Measurements from ENCODE around the gene GMEB1. TPM values are rescaled to one million over a fixed set of nuclear protein-coding genes. Genes with fewer than 3 reads are reported as not detected.

The GMEB1 gene
- total and polyA plus RNA-seq, 2 experiments from 2014 or later, result 13.3 to 20.2 TPM

GRCh38 chr1:28750330-28750729 lies 81.7 kb downstream of the GMEB1 start:
- DNase-seq (ENCODE audit: low spot score) (no peak), ATAC-seq (no peak)
- peaks cover 100% of the 10 kb centered on the region for H3K79me2 ChIP-seq (replicated peaks; ENCODE audit: insufficient read depth)
- peak overlapping the region; percentile 14; the same call in 1 of the 2 replicates for H3K27ac Mint-ChIP-seq
- H3K9me3 Mint-ChIP-seq, result no peaks in the 10 kb centered on the region
- no peaks in the 10 kb centered on the region for H3K27me3 ChIP-seq (ENCODE audit: insufficient read depth)
- peaks cover 16% of the 10 kb centered on the region; the same call in 1 of the 2 replicates for H3F3A ChIP-seq (replicated peaks; ENCODE audit: low read depth)
- H3K9me2 ChIP-seq (ENCODE audit: insufficient read depth), result no peaks in the 10 kb centered on the region
- H3K36me3 Mint-ChIP-seq (ENCODE audit: low read depth), result peaks cover 69% of the 10 kb centered on the region
- H2AFZ ChIP-seq, result no peak overlapping the region
- no peak overlapping the region for H3K4me3 ChIP-seq
- TF ChIP-seq ZNF331 (CRISPR knock-in tag; IDR thresholded peaks at IDR 0.05; ENCODE audit: low read depth) (no peak), EZH2phosphoT487 (IDR thresholded peaks at IDR 0.05; ENCODE audit: unreplicated experiment) (no peak), CREB1 (CRISPR knock-in tag; IDR thresholded peaks at IDR 0.05; ENCODE audit: low read depth) (no peak), JUNB (IDR thresholded peaks at IDR 0.05; ENCODE audit: unreplicated experiment) (no peak), ZNF114 (CRISPR knock-in tag; IDR thresholded peaks at IDR 0.05) (no peak), STAT1 (IDR thresholded peaks at IDR 0.05; ENCODE audit: unreplicated experiment) (no peak), EZH2 (IDR thresholded peaks at IDR 0.05; ENCODE audit: low read depth, unreplicated experiment) (no peak), CTCF (conservative IDR thresholded peaks at IDR 0.05; ENCODE audit: low read depth in 2 of 2) (no peak), POLR2AphosphoS5 (IDR thresholded peaks at IDR 0.05; ENCODE audit: low read depth) (no peak), NANOG (IDR thresholded peaks at IDR 0.05; ENCODE audit: borderline replicate concordance) (no peak), ZNF462 (CRISPR knock-in tag; IDR thresholded peaks at IDR 0.05) (no peak)
- TF ChIP-seq, protein P1, sequence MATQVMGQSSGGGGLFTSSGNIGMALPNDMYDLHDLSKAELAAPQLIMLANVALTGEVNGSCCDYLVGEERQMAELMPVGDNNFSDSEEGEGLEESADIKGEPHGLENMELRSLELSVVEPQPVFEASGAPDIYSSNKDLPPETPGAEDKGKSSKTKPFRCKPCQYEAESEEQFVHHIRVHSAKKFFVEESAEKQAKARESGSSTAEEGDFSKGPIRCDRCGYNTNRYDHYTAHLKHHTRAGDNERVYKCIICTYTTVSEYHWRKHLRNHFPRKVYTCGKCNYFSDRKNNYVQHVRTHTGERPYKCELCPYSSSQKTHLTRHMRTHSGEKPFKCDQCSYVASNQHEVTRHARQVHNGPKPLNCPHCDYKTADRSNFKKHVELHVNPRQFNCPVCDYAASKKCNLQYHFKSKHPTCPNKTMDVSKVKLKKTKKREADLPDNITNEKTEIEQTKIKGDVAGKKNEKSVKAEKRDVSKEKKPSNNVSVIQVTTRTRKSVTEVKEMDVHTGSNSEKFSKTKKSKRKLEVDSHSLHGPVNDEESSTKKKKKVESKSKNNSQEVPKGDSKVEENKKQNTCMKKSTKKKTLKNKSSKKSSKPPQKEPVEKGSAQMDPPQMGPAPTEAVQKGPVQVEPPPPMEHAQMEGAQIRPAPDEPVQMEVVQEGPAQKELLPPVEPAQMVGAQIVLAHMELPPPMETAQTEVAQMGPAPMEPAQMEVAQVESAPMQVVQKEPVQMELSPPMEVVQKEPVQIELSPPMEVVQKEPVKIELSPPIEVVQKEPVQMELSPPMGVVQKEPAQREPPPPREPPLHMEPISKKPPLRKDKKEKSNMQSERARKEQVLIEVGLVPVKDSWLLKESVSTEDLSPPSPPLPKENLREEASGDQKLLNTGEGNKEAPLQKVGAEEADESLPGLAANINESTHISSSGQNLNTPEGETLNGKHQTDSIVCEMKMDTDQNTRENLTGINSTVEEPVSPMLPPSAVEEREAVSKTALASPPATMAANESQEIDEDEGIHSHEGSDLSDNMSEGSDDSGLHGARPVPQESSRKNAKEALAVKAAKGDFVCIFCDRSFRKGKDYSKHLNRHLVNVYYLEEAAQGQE (IDR thresholded peaks at IDR 0.05; ENCODE audit: unreplicated experiment), result no peak
- TF ChIP-seq, protein P2, sequence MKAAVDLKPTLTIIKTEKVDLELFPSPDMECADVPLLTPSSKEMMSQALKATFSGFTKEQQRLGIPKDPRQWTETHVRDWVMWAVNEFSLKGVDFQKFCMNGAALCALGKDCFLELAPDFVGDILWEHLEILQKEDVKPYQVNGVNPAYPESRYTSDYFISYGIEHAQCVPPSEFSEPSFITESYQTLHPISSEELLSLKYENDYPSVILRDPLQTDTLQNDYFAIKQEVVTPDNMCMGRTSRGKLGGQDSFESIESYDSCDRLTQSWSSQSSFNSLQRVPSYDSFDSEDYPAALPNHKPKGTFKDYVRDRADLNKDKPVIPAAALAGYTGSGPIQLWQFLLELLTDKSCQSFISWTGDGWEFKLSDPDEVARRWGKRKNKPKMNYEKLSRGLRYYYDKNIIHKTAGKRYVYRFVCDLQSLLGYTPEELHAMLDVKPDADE (IDR thresholded peaks at IDR 0.05), result no peak
- H3K4me1 ChIP-seq (ENCODE audit: insufficient read depth), result peaks cover 53% of the 10 kb centered on the region
- H3K36me3 ChIP-seq (ENCODE audit: insufficient read depth), result peaks cover 25% of the 10 kb centered on the region
- no peak overlapping the region for H3K4me3 Mint-ChIP-seq
- H3K27me3 Mint-ChIP-seq (ENCODE audit: insufficient read depth, low read depth, poor library complexity), result peaks cover 10% of the 10 kb centered on the region
- peak overlapping the region; percentile 27; the same call in 1 of the 2 replicates for H3K4me2 ChIP-seq
- peaks cover 29% of the 10 kb centered on the region for H3K4me1 Mint-ChIP-seq
- H3K27ac ChIP-seq (ENCODE audit: low read depth), result no peak overlapping the region
- H4K20me1 ChIP-seq (replicated peaks; ENCODE audit: insufficient read depth), result peaks cover 84% of the 10 kb centered on the region

All from GM23338 (cell line).